ENCODE data around the gene ISG20L2. TPM values are rescaled to one million over a fixed set of nuclear protein-coding genes. Genes with fewer than 3 reads are reported as not detected.

Gene ISG20L2
- total and polyA plus RNA-seq, 2 donors (not counting 1 experiment from before 2014, with no cell fraction given) = 5.8 to 23.6 TPM

DNA sequence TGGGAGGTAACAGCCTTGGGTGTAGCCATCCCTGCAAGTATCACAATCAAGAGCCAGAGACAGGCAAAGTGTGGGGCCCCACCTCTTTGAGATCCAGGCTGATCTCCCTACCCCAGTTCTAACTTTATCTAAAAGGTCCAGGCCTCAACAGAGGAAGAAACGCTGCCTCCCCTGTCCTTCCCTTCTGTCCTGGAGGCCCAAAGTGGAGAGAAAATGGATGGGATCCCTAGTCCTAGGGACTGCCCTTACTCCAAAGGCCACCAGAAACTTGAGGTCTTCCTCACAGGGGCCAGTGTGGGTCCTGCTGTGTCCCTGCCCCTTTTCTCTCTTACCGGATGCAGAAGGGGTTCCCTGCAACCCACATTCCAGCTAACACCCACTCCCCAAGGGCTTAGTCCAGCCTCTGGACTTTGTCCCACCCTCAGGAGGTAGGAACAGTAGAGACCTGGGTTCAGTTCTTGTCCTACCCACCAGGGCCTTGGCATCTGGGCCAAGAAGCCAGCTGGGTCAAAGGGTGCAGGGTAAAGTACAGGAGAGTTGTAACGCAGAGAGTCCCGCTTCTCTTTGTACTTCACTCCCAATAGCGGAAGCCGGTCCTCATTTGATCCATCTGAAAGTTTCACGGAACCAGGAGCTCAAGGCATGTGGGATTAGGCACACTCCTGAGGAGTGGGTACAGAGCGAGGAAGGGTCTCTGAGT, 21.0 kb upstream of the ISG20L2 start:
- no peaks in the 10 kb centered on the region for H3K9me3 ChIP-seq (ENCODE audit: control insufficient read depth, insufficient read depth, low read depth, low read length)
- no peaks in the 10 kb centered on the region for H3K27me3 ChIP-seq (ENCODE audit: control insufficient read depth, insufficient read depth, low read length)
- TF ChIP-seq CTCF (conservative IDR thresholded peaks at IDR 0.05 in 1 of 2, IDR thresholded peaks at IDR 0.05 in 1 of 2; ENCODE audit: low read depth in 1 of 2, low read length in 2 of 2) (no peak), EZH2 (IDR thresholded peaks at IDR 0.05; ENCODE audit: low read length, missing control alignments) (no peak)
- H3K4me3 ChIP-seq (replicated peaks in 1 of 4; ENCODE audit: control extremely low read depth in 1 of 4, insufficient read depth in 1 of 4, low read depth in 3 of 4, low read length in 4 of 4) = peak overlapping the region; percentile 83 to 95 (median 90)
- H4K20me1 ChIP-seq (ENCODE audit: control insufficient read depth, extremely low read depth, insufficient read depth, low read length) = no peaks in the 10 kb centered on the region
- no peak overlapping the region for H2AFZ ChIP-seq (ENCODE audit: low read length)
- no peak for DNase-seq (ENCODE audit: low read depth in 2 of 2)
- peaks cover 8% of the 10 kb centered on the region for H3K36me3 ChIP-seq (ENCODE audit: control insufficient read depth, insufficient read depth, low read length)
- H3K9ac ChIP-seq (ENCODE audit: insufficient read depth, low read length) = peak overlapping the region; percentile 89
- H3K4me1 ChIP-seq (ENCODE audit: control insufficient read depth, extremely low read depth, insufficient read depth, low read length) = peaks cover 38% of the 10 kb centered on the region
- H3K27ac ChIP-seq (ENCODE audit: insufficient read depth, low read length) = peak overlapping the region; percentile 100
- H3K4me2 ChIP-seq (ENCODE audit: extremely low read depth, insufficient read depth, low read length) = peak overlapping the region; percentile 84
- peaks cover 73% of the 10 kb centered on the region for H3K79me2 ChIP-seq (ENCODE audit: control insufficient read depth, insufficient read depth, low read length)

GRCh38 chr1:156748670-156749418, 20.3 kb upstream of the ISG20L2 start:
- no peaks in the 10 kb centered on the region for H3K27me3 ChIP-seq (ENCODE audit: control insufficient read depth, insufficient read depth, low read length)
- no peak for TF ChIP-seq CTCF (conservative IDR thresholded peaks at IDR 0.05 in 1 of 2, IDR thresholded peaks at IDR 0.05 in 1 of 2; ENCODE audit: low read depth in 1 of 2, low read length in 2 of 2)
- no peak for TF ChIP-seq EZH2 (IDR thresholded peaks at IDR 0.05; ENCODE audit: low read length, missing control alignments)
- peaks cover 10% of the 10 kb centered on the region for H3K36me3 ChIP-seq (ENCODE audit: control insufficient read depth, insufficient read depth, low read length)
- DNase-seq (ENCODE audit: low read depth in 2 of 2) = peak; percentile 41 to 70
- H3K4me1 ChIP-seq (ENCODE audit: control insufficient read depth, extremely low read depth, insufficient read depth, low read length) = peaks cover 38% of the 10 kb centered on the region
- no peaks in the 10 kb centered on the region for H4K20me1 ChIP-seq (ENCODE audit: control insufficient read depth, extremely low read depth, insufficient read depth, low read length)
- H3K4me2 ChIP-seq (ENCODE audit: extremely low read depth, insufficient read depth, low read length) = peak overlapping the region; percentile 84
- H3K27ac ChIP-seq (ENCODE audit: insufficient read depth, low read length) = peak overlapping the region; percentile 100
- no peak overlapping the region for H2AFZ ChIP-seq (ENCODE audit: low read length)
- H3K4me3 ChIP-seq (replicated peaks in 1 of 4; ENCODE audit: control extremely low read depth in 1 of 4, insufficient read depth in 1 of 4, low read depth in 3 of 4, low read length in 4 of 4) = peak overlapping the region; percentile 83 to 95 (median 90)
- H3K9me3 ChIP-seq (ENCODE audit: control insufficient read depth, insufficient read depth, low read depth, low read length) = no peaks in the 10 kb centered on the region
- H3K9ac ChIP-seq (ENCODE audit: insufficient read depth, low read length) = peak overlapping the region; percentile 89
- peaks cover 77% of the 10 kb centered on the region for H3K79me2 ChIP-seq (ENCODE audit: control insufficient read depth, insufficient read depth, low read length)

All from fibroblast of lung (primary cell).